ENCODE results near the gene KRTAP2-4. TPM values are rescaled to one million over a fixed set of nuclear protein-coding genes. Genes with fewer than 3 reads are reported as not detected.

The KRTAP2-4 gene
- polyA plus RNA-seq, 3 donors: not detected

Other genes with a start within 250 kb of the KRTAP2-4 start
- gene KRT10, start 243.3 kb downstream of the KRTAP2-4 start, polyA plus RNA-seq: 10 to 100 TPM; 18.1 to 46.3 (median 35.0) TPM
- gene KRT12, start 198.7 kb downstream of the KRTAP2-4 start, polyA plus RNA-seq: not detected
- gene KRT20, start 180.6 kb downstream of the KRTAP2-4 start, polyA plus RNA-seq: 1 to 10 TPM in 1 of 3 donors, under 1 TPM in 2; 0.03 to 6.9 (median 0.22) TPM
- gene KRT23, start 128.2 kb downstream of the KRTAP2-4 start, polyA plus RNA-seq: 1 to 10 TPM in 1 of 3 donors, under 1 TPM in 2; 0.61 to 1.8 (median 0.89) TPM
- under 1 TPM in 1 of 3 donors, not detected in 2; 0.06 TPM for gene KRT39, start 98.9 kb downstream of the KRTAP2-4 start, polyA plus RNA-seq
- gene KRT40, start 81.6 kb downstream of the KRTAP2-4 start, polyA plus RNA-seq: under 1 TPM in 1 of 3 donors, not detected in 2; 0.15 TPM
- gene KRTAP3-3, start 71.7 kb downstream of the KRTAP2-4 start, polyA plus RNA-seq: not detected
- gene KRTAP3-2, start 66.0 kb downstream of the KRTAP2-4 start, polyA plus RNA-seq: not detected
- gene KRTAP3-1, start 56.8 kb downstream of the KRTAP2-4 start, polyA plus RNA-seq: not detected
- gene KRTAP1-5, start 38.7 kb downstream of the KRTAP2-4 start, polyA plus RNA-seq: under 1 TPM in 1 of 3 donors, not detected in 2; 0.07 TPM
- gene KRTAP1-4, start 35.7 kb downstream of the KRTAP2-4 start, polyA plus RNA-seq: not detected
- not detected for gene KRTAP1-3, start 31.0 kb downstream of the KRTAP2-4 start, polyA plus RNA-seq
- gene KRTAP1-1, start 24.4 kb downstream of the KRTAP2-4 start, polyA plus RNA-seq: not detected
- not detected for gene KRTAP2-1, start 18.6 kb downstream of the KRTAP2-4 start, polyA plus RNA-seq
- not detected for gene KRTAP2-2, start 10.6 kb downstream of the KRTAP2-4 start, polyA plus RNA-seq
- not detected for gene KRTAP2-3, start 5.8 kb downstream of the KRTAP2-4 start, polyA plus RNA-seq
- gene KRTAP4-7, start 18.3 kb upstream of the KRTAP2-4 start, polyA plus RNA-seq: not detected
- gene KRTAP4-8, start 32.3 kb upstream of the KRTAP2-4 start, polyA plus RNA-seq: not detected
- gene KRTAP4-16, start 36.3 kb upstream of the KRTAP2-4 start, polyA plus RNA-seq: not detected
- not detected for gene KRTAP4-9, start 39.5 kb upstream of the KRTAP2-4 start, polyA plus RNA-seq
- not detected for gene KRTAP4-11, start 52.5 kb upstream of the KRTAP2-4 start, polyA plus RNA-seq
- not detected for gene KRTAP4-12, start 58.3 kb upstream of the KRTAP2-4 start, polyA plus RNA-seq
- not detected for gene KRTAP4-6, start 74.7 kb upstream of the KRTAP2-4 start, polyA plus RNA-seq
- gene KRTAP4-5, start 83.9 kb upstream of the KRTAP2-4 start, polyA plus RNA-seq: not detected
- gene KRTAP4-4, start 94.9 kb upstream of the KRTAP2-4 start, polyA plus RNA-seq: not detected
- not detected for gene KRTAP4-3, start 102.3 kb upstream of the KRTAP2-4 start, polyA plus RNA-seq
- gene KRTAP4-2, start 112.3 kb upstream of the KRTAP2-4 start, polyA plus RNA-seq: not detected
- gene KRTAP4-1, start 119.0 kb upstream of the KRTAP2-4 start, polyA plus RNA-seq: not detected
- not detected for gene KRTAP9-1, start 124.0 kb upstream of the KRTAP2-4 start, polyA plus RNA-seq
- not detected for gene KRTAP9-2, start 160.8 kb upstream of the KRTAP2-4 start, polyA plus RNA-seq
- gene KRTAP9-3, start 166.6 kb upstream of the KRTAP2-4 start, polyA plus RNA-seq: not detected
- not detected for gene KRTAP9-8, start 172.1 kb upstream of the KRTAP2-4 start, polyA plus RNA-seq
- gene KRTAP9-4, start 183.8 kb upstream of the KRTAP2-4 start, polyA plus RNA-seq: not detected
- not detected for gene KRTAP9-9, start 189.5 kb upstream of the KRTAP2-4 start, polyA plus RNA-seq
- gene KRTAP9-6, start 199.5 kb upstream of the KRTAP2-4 start, polyA plus RNA-seq: not detected
- not detected for gene KRTAP9-7, start 209.8 kb upstream of the KRTAP2-4 start, polyA plus RNA-seq
- gene KRTAP29-1, start 237.0 kb upstream of the KRTAP2-4 start, polyA plus RNA-seq: not detected
- gene KRTAP16-1, start 243.4 kb upstream of the KRTAP2-4 start, polyA plus RNA-seq: not detected
- not detected for gene KRTAP17-1, start 249.8 kb upstream of the KRTAP2-4 start, polyA plus RNA-seq

Measured in adipose tissue (tissue), 3 donors.